Measurements from ENCODE around the gene NTM.

The NTM gene

GRCh38 chr11:131540676-131541075 lies 170.3 kb downstream of the NTM start:
- H3K4me1 ChIP-seq (ENCODE audit: insufficient read depth, low read length), result no peaks in the 10 kb centered on the region
- H3K36me3 ChIP-seq (ENCODE audit: insufficient read depth, low read length), result no peaks in the 10 kb centered on the region
- no peaks in the 10 kb centered on the region for H3K27me3 ChIP-seq (ENCODE audit: insufficient read depth, low read length)
- no peaks in the 10 kb centered on the region for H3K9me3 ChIP-seq (ENCODE audit: low read length)
- no peak overlapping the region for H3K4me3 ChIP-seq (ENCODE audit: low read length)
- no peak overlapping the region for H2AFZ ChIP-seq (ENCODE audit: low read depth, low read length)

DNA sequence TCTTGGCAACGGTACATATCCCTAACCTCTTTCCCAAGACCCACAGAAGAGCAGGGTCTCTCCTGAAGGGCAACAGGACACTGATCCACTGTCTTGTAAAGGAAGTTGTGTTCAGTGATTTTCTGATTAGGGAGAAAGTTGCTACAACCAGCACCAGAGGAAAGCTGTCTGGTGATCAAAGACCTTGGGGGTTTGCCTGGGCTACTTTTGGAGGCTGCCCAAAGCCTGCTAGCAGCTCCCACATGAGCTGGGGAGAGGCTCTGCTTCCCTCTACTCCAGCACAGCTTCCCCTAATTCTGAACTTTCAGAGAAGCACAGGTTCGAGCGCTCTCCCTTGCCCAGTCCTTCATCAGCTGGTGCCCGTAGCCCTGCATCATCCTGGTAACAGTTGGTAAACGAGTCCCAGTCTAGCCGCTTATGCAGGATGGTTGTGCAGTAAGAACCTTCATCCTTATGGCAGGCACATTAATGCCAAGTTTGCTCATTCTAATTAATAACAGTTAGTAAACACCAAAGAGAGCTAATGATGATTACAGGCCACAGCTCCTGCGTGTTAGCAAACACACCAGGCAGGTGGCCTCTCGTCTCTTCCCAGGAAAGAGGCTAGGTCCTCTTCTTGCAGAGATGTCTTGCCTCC lies 173.1 kb downstream of the NTM start:
- Histone ChIP-seq H3K27me3 (ENCODE audit: insufficient read depth, low read length) (no peaks in the 10 kb centered on the region), H3K4me1 (ENCODE audit: insufficient read depth, low read length) (no peaks in the 10 kb centered on the region), H2AFZ (ENCODE audit: low read depth, low read length) (no peak overlapping the region), H3K36me3 (ENCODE audit: insufficient read depth, low read length) (no peaks in the 10 kb centered on the region), H3K4me3 (ENCODE audit: low read length) (no peak overlapping the region), H3K9me3 (ENCODE audit: low read length) (no peaks in the 10 kb centered on the region)

DNA sequence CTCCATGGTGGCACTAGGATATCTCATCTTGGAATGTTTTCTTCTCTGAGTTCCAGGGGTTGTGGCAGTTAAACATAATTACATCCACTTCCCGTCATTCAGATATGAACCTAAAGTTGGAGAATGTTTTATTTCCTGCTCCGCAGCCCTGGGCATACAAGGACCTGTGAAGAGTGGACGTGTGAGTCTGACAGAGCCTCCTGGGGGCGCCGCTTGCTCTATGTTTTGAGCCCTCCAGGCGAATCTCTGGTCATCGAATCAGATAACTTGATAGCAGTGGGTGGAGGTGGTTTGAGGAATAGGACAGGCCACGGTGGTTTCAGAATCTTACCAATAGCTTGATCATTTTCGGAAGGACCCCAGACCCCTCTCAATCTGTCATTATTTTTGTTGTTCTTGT lies 174.2 kb downstream of the NTM start:
- H3K9me3 ChIP-seq (ENCODE audit: low read length), result no peaks in the 10 kb centered on the region
- no peaks in the 10 kb centered on the region for H3K27me3 ChIP-seq (ENCODE audit: insufficient read depth, low read length)
- H3K4me3 ChIP-seq (ENCODE audit: low read length), result no peak overlapping the region
- no peak overlapping the region for H2AFZ ChIP-seq (ENCODE audit: low read depth, low read length)
- no peaks in the 10 kb centered on the region for H3K36me3 ChIP-seq (ENCODE audit: insufficient read depth, low read length)
- H3K4me1 ChIP-seq (ENCODE audit: insufficient read depth, low read length), result no peaks in the 10 kb centered on the region

- Histone ChIP-seq H3K4me1 (ENCODE audit: insufficient read depth, low read length) (no peaks in the 10 kb centered on the region), H3K27me3 (ENCODE audit: insufficient read depth, low read length) (no peaks in the 10 kb centered on the region), H3K36me3 (ENCODE audit: insufficient read depth, low read length) (no peaks in the 10 kb centered on the region), H3K9me3 (ENCODE audit: low read length) (no peaks in the 10 kb centered on the region), H3K4me3 (ENCODE audit: low read length) (no peak overlapping the region), H2AFZ (ENCODE audit: low read depth, low read length) (no peak overlapping the region)
These were observed 175.9 kb downstream of the NTM start for GRCh38 chr11:131546218-131546895.

DNA sequence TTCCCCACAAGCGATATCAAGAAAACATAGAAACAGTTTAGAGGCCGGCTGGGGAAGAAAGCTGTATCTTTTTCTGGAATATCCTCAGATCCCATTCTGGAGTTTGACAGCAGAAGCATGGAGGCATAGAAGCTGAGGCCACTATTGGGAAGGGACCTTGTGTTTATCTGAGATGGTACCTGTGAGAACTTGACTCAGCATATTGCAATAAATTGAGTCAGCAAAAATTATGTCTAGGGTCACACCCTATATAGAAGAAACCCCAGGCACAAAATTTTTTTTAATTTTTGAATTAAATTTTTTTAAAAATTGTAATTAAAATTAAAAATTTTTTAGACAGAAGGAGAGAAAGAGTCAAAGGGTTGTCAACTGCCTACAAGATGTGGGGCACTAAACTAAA lies 178.7 kb downstream of the NTM start:
- no peak overlapping the region for H3K4me3 ChIP-seq (ENCODE audit: low read length)
- H2AFZ ChIP-seq (ENCODE audit: low read depth, low read length), result no peak overlapping the region
- no peaks in the 10 kb centered on the region for H3K27me3 ChIP-seq (ENCODE audit: insufficient read depth, low read length)
- no peaks in the 10 kb centered on the region for H3K9me3 ChIP-seq (ENCODE audit: low read length)
- no peaks in the 10 kb centered on the region for H3K36me3 ChIP-seq (ENCODE audit: insufficient read depth, low read length)
- H3K4me1 ChIP-seq (ENCODE audit: insufficient read depth, low read length), result no peaks in the 10 kb centered on the region

DNA sequence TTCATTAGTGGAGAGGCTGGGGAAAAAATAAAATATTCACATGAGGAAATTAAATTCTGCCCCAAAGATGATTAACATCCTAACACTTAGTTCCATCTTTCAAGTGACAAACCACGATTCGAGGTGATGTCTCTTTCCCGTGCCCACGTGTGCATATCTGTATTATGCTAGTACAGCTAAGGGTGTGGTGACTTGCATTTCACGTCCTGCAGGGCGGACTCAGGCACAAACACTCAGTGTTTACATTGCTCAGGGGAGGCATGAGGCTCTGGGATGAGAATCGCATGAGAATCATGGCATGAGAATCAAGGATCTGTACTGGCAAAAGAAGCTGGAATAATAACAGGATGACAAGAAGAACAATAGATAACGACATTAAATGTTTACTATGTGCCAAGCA lies 179.4 kb downstream of the NTM start:
- Histone ChIP-seq H3K36me3 (ENCODE audit: insufficient read depth, low read length) (no peaks in the 10 kb centered on the region), H3K27me3 (ENCODE audit: insufficient read depth, low read length) (no peaks in the 10 kb centered on the region), H3K4me3 (ENCODE audit: low read length) (no peak overlapping the region), H2AFZ (ENCODE audit: low read depth, low read length) (no peak overlapping the region), H3K4me1 (ENCODE audit: insufficient read depth, low read length) (no peaks in the 10 kb centered on the region), H3K9me3 (ENCODE audit: low read length) (no peaks in the 10 kb centered on the region)

DNA sequence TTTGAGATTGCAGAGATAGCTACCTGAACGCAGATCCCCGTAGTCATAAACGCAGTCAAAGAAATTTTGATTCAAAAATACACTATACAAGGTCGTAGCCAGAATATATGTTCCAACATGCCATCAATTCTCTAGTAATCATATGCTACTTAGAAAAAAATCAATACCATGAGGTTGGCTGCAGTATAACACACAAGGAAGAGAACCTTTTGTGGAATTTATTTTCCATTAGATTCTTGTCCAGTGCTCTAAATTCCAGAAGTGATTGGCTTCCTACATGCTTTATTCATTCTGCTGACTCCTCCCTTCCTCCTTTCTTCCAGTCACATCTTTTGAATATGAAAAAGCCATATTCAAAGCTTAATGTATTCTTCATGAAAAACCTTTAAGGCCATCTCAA lies 189.9 kb downstream of the NTM start:
- Histone ChIP-seq H2AFZ (ENCODE audit: low read depth, low read length) (no peak overlapping the region), H3K27me3 (ENCODE audit: insufficient read depth, low read length) (no peaks in the 10 kb centered on the region), H3K4me1 (ENCODE audit: insufficient read depth, low read length) (no peaks in the 10 kb centered on the region)

DNA sequence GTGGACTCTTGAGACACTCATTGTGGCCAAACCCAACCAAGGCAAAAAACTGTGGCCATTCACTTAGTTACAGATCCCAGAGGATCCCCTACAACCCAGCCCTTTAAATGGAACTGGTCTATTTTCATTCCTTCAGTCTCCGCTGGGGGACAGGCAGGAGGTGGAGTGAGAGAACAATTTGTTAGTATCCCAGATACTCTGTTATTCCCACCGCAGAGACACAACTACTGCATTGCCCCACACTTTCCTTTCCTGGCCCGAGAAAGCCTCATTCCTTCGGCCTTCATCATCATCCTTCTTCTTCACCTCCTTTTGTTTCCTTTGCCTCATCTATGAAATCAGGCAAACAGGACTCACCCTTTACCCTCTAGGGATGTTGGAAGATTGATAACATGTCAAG lies 191.1 kb downstream of the NTM start:
- Histone ChIP-seq H3K4me3 (ENCODE audit: low read length) (no peak overlapping the region), H3K4me1 (ENCODE audit: insufficient read depth, low read length) (no peaks in the 10 kb centered on the region), H3K27me3 (ENCODE audit: insufficient read depth, low read length) (no peaks in the 10 kb centered on the region), H3K9me3 (ENCODE audit: low read length) (no peaks in the 10 kb centered on the region), H3K36me3 (ENCODE audit: insufficient read depth, low read length) (no peaks in the 10 kb centered on the region), H2AFZ (ENCODE audit: low read depth, low read length) (no peak overlapping the region)

More for the DNA sequence above, 189.9 kb downstream of the NTM start:
- Histone ChIP-seq H3K36me3 (ENCODE audit: insufficient read depth, low read length) (no peaks in the 10 kb centered on the region), H3K9me3 (ENCODE audit: low read length) (no peaks in the 10 kb centered on the region), H3K4me3 (ENCODE audit: low read length) (no peak overlapping the region)

- no peak overlapping the region for H3K4me3 ChIP-seq (ENCODE audit: low read length)
- H3K27me3 ChIP-seq (ENCODE audit: insufficient read depth, low read length), result no peaks in the 10 kb centered on the region
- H2AFZ ChIP-seq (ENCODE audit: low read depth, low read length), result no peak overlapping the region
- H3K4me1 ChIP-seq (ENCODE audit: insufficient read depth, low read length), result no peaks in the 10 kb centered on the region
- no peaks in the 10 kb centered on the region for H3K9me3 ChIP-seq (ENCODE audit: low read length)
- H3K36me3 ChIP-seq (ENCODE audit: insufficient read depth, low read length), result no peaks in the 10 kb centered on the region
These were observed 191.6 kb downstream of the NTM start for GRCh38 chr11:131561972-131562371.

GRCh38 chr11:131568318-131568717 lies 197.9 kb downstream of the NTM start:
- Histone ChIP-seq H3K4me3 (ENCODE audit: low read length) (no peak overlapping the region), H3K27me3 (ENCODE audit: insufficient read depth, low read length) (no peaks in the 10 kb centered on the region), H3K36me3 (ENCODE audit: insufficient read depth, low read length) (no peaks in the 10 kb centered on the region), H3K4me1 (ENCODE audit: insufficient read depth, low read length) (no peaks in the 10 kb centered on the region), H2AFZ (ENCODE audit: low read depth, low read length) (no peak overlapping the region), H3K9me3 (ENCODE audit: low read length) (no peaks in the 10 kb centered on the region)

DNA sequence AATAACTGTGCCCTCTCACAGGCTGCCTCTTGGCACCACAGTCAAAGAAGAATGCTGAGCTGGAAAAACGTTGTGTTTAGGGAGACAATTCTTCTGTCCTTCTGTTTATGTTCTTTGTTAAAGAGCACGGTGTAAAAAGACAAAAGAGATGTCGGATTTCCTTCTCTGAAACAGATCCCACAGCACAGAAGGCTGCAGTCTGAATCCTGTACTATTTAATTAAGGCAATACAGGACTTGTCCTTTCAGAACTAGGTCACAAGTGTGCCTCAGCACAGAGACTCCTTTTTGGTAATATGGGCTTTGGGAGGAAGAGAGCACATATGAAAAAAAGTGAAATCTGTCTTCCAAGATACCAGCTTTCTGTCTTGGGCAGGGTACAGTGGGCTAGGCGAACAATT lies 201.2 kb downstream of the NTM start:
- no peak overlapping the region for H3K4me3 ChIP-seq (ENCODE audit: low read length)
- H3K36me3 ChIP-seq (ENCODE audit: insufficient read depth, low read length), result no peaks in the 10 kb centered on the region
- no peaks in the 10 kb centered on the region for H3K9me3 ChIP-seq (ENCODE audit: low read length)
- no peaks in the 10 kb centered on the region for H3K4me1 ChIP-seq (ENCODE audit: insufficient read depth, low read length)
- H2AFZ ChIP-seq (ENCODE audit: low read depth, low read length), result no peak overlapping the region
- H3K27me3 ChIP-seq (ENCODE audit: insufficient read depth, low read length), result no peaks in the 10 kb centered on the region

DNA sequence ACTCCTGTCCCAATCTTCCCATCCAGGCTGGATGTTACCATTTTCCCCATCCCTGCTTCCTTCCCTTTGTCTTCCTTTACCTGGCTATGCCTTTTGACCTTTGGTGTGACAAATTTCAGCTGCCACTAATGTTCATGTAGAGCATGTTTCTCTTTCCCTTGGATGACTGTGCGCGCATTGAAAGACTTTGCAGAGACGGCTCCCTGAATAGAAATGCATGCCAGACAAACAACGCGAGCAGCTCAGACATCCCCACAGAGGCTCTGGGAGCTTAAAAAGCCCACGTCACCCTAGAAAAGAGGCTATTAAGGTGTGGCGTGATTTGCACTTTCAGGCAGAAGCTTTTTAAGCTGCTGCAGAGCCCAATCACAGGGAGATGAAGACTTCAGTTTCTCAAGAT lies 202.0 kb downstream of the NTM start:
- Histone ChIP-seq H2AFZ (ENCODE audit: low read depth, low read length) (no peak overlapping the region), H3K4me1 (ENCODE audit: insufficient read depth, low read length) (no peaks in the 10 kb centered on the region), H3K4me3 (ENCODE audit: low read length) (no peak overlapping the region), H3K27me3 (ENCODE audit: insufficient read depth, low read length) (no peaks in the 10 kb centered on the region), H3K9me3 (ENCODE audit: low read length) (no peaks in the 10 kb centered on the region), H3K36me3 (ENCODE audit: insufficient read depth, low read length) (no peaks in the 10 kb centered on the region)

DNA sequence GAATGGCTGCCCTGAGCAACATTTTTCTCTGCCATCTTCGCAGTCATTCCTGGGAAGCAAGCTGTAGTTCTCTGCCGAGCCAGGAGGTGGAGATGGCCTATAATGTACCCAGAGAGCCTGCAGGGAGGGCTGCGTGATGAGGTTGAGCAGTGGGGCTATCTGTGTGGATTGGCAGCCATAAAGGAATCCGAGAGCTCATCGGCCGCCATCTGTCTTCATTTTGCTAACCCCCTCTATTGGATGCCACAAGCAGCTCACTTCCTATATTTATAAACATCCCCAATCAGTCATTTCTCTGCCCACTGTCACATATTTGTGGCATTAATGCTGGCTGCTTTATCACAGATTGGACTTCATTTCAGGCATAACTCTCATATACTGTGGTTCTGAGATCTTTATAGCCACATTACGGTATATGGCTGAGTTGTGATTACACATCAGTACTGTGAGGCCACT lies 209.5 kb downstream of the NTM start:
- Histone ChIP-seq H3K9me3 (ENCODE audit: low read length) (no peaks in the 10 kb centered on the region), H3K4me3 (ENCODE audit: low read length) (no peak overlapping the region), H3K36me3 (ENCODE audit: insufficient read depth, low read length) (no peaks in the 10 kb centered on the region), H2AFZ (ENCODE audit: low read depth, low read length) (no peak overlapping the region), H3K4me1 (ENCODE audit: insufficient read depth, low read length) (no peaks in the 10 kb centered on the region), H3K27me3 (ENCODE audit: insufficient read depth, low read length) (no peaks in the 10 kb centered on the region)

GRCh38 chr11:131580476-131580875 lies 210.1 kb downstream of the NTM start:
- Histone ChIP-seq H2AFZ (ENCODE audit: low read depth, low read length) (no peak overlapping the region), H3K4me1 (ENCODE audit: insufficient read depth, low read length) (no peaks in the 10 kb centered on the region), H3K36me3 (ENCODE audit: insufficient read depth, low read length) (no peaks in the 10 kb centered on the region), H3K4me3 (ENCODE audit: low read length) (no peak overlapping the region), H3K27me3 (ENCODE audit: insufficient read depth, low read length) (no peaks in the 10 kb centered on the region), H3K9me3 (ENCODE audit: low read length) (no peaks in the 10 kb centered on the region)

Measured in neuron (in vitro differentiated cells).